B cell (primary cell): ENCODE data around the gene FSTL5. TPM values are rescaled to one million over a fixed set of nuclear protein-coding genes. Genes with fewer than 3 reads are reported as not detected.

ENCODE experiments used
- ATAC-seq: fragments of 200-7000 bp; cut with Tn5 transposase; one replicate; pipeline ENCODE4 v1.10.0; 2021; ENCODE audit warnings: low read depth, mild to moderate bottlenecking, moderate number of reproducible peaks, moderate library complexity
- CTCF ChIA-PET: fragments of 350-600 bp; sonication (Branson Sonifier 250); formaldehyde crosslinking; loops from one replicate; lab custom pipeline; 2021; ENCODE audit warnings: antibody characterized with exemption, inconsistent platforms; lab: Charles Lee
- POLR2A ChIA-PET: fragments of 350-600 bp; sonication (Branson Sonifier 250); formaldehyde crosslinking; loops from one replicate; lab custom pipeline; 2021; ENCODE audit warnings: antibody characterized with exemption; lab: Charles Lee
- DNase-seq: peaks from one replicate; pipeline ENCODE4 v3.0.0; 2013
- H2AFZ ChIP-seq: 2 replicates; pipeline ENCODE4 v1.6.1; 2012; ENCODE audit warnings: mild to moderate bottlenecking, low read depth, low read length; ENCODE audit not compliant: insufficient read depth, poor library complexity, severe bottlenecking
- H3K27ac ChIP-seq, 2 donors: 1 replicate in 1 of 2; 2 replicates in 1 of 2; pipeline ENCODE4 v1.5.1; 2012 to 2013; ENCODE audit warnings: low read length in 2 of 2, mild to moderate bottlenecking in 2 of 2, moderate library complexity in 1 of 2
- H3K27me3 ChIP-seq, 4 experiments: fragments of 200-600 bp in 1 of 4; sonication (generic) in 1 of 4; replicated peaks in 1 of 4; 1 replicate in 2 of 4; 2 replicates in 2 of 4; pipeline versions ENCODE4 v1.6.1 to v1.7.0; 2013 to 2016; ENCODE audit warnings: low read length in 3 of 4, mild to moderate bottlenecking in 2 of 4, mixed read lengths in 1 of 4, moderate library complexity in 1 of 4; ENCODE audit not compliant: insufficient read depth in 4 of 4, control insufficient read depth in 3 of 4; ENCODE audit errors: control extremely low read depth in 1 of 4
- H3K36me3 ChIP-seq, 2 experiments: replicated peaks in 1 of 2; 1 replicate in 1 of 2; 2 replicates in 1 of 2; pipeline versions ENCODE4 v1.6.1 to v1.7.1; 2013; ENCODE audit warnings: low read length in 1 of 2; ENCODE audit not compliant: insufficient read depth in 2 of 2, control insufficient read depth in 1 of 2; ENCODE audit errors: control extremely low read depth in 1 of 2, extremely low read depth in 1 of 2
- H3K4me1 ChIP-seq, 2 donors: fragments of 200-600 bp in 1 of 2; sonication (generic) in 1 of 2; 1 replicate in 1 of 2; 2 replicates in 1 of 2; pipeline versions ENCODE4 v1.5.1 to v1.6.1; 2013 to 2017; ENCODE audit warnings: low read length in 2 of 2; ENCODE audit not compliant: control insufficient read depth in 2 of 2, insufficient read depth in 2 of 2
- H3K4me2 ChIP-seq: replicated peaks from 2 replicates; pipeline ENCODE3; 2012; ENCODE audit warnings: mild to moderate bottlenecking, low read depth, low read length; ENCODE audit not compliant: poor library complexity, severe bottlenecking
- H3K4me3 ChIP-seq, 5 experiments: fragments of 200-600 bp in 1 of 5; sonication (generic) in 1 of 5; 1 replicate in 3 of 5; 2 replicates in 2 of 5; pipeline versions ENCODE4 v1.5.1 to v1.7.0; 2011 to 2016; ENCODE audit warnings: low read length in 4 of 5, mild to moderate bottlenecking in 4 of 5, low read depth in 2 of 5, control low read depth in 1 of 5, moderate library complexity in 1 of 5; ENCODE audit not compliant: insufficient read depth in 1 of 5; ENCODE audit errors: control extremely low read depth in 1 of 5, extremely low read depth in 1 of 5
- H3K79me2 ChIP-seq: fragments of 200-600 bp; sonication (generic); one replicate; pipeline ENCODE4 v1.6.0; 2016; ENCODE audit warnings: low read length; ENCODE audit not compliant: control insufficient read depth, insufficient read depth
- H3K9ac ChIP-seq: fragments of 200-600 bp; sonication (generic); 2 replicates; pipeline ENCODE4 v1.6.1; 2017; ENCODE audit warnings: mild to moderate bottlenecking, low read length, moderate library complexity
- H3K9me3 ChIP-seq, 3 donors: one replicate each; pipeline versions ENCODE4 v1.6.1 to v1.7.1; 2013; ENCODE audit warnings: low read length in 2 of 3; ENCODE audit not compliant: control insufficient read depth in 2 of 3, insufficient read depth in 1 of 3; ENCODE audit errors: control extremely low read depth in 1 of 3
- H4K20me1 ChIP-seq: 2 replicates; pipeline ENCODE4 v1.6.0; 2012; ENCODE audit warnings: mild to moderate bottlenecking, low read length; ENCODE audit not compliant: insufficient read depth, control insufficient read depth, poor library complexity, severe bottlenecking
- H3K27ac Mint-ChIP-seq: one replicate; pipeline ENCODE4 v1.8.0; 2021; ENCODE audit warnings: mixed read lengths
- H3K27me3 Mint-ChIP-seq: one replicate; pipeline ENCODE4 v1.8.0; 2021; ENCODE audit warnings: mixed read lengths
- H3K4me1 Mint-ChIP-seq: one replicate; pipeline ENCODE4 v1.8.0; 2021; ENCODE audit warnings: mixed read lengths
- H3K4me3 Mint-ChIP-seq: one replicate; pipeline ENCODE4 v1.8.0; 2021; ENCODE audit warnings: mixed read lengths
- H3K9me3 Mint-ChIP-seq: one replicate; pipeline ENCODE4 v1.8.0; 2022; ENCODE audit warnings: mixed read lengths; ENCODE audit not compliant: insufficient read depth
- CTCF ChIP-seq: fragments of 200-600 bp; IDR thresholded peaks from one replicate; pipeline ENCODE4 v1.8.0; 2022; ENCODE audit warnings: antibody characterized with exemption, mild to moderate bottlenecking
- EZH2 ChIP-seq: IDR thresholded peaks from 2 replicates; pipeline ENCODE4 v1.6.1; 2012; ENCODE audit warnings: borderline replicate concordance, low read depth, mild to moderate bottlenecking, moderate library complexity, low read length; ENCODE audit not compliant: insufficient read depth, poor library complexity, severe bottlenecking
- WGBS: methylation state at CpG from one replicate; pipeline ENCODE4 v1.1.5; 2013; ENCODE audit warnings: missing lambda C conversion rate; ENCODE audit not compliant: insufficient coverage; 5-methylcytosine and 5-hydroxymethylcytosine counted together
- intact Hi-C: fragments of 100-400 bp; cut with micrococcal nuclease; formaldehyde crosslinking; loops from one replicate; pipeline ENCODE4 v1.10.0; 2022
- polyA plus RNA-seq: library from polyadenylated mRNA; depleted of rRNA; stranded (reverse); fragments of >200 nt; gene quantifications from 2 replicates; pipeline ENCODE4 v1.2.3, GENCODE V29; 2012
- total RNA-seq, 2 donors: library from RNA; stranded (reverse); fragments of 120-200 nt in 1 of 2; gene quantifications; 1 replicate in 1 of 2; 2 replicates in 1 of 2; pipeline versions ENCODE4 v1.2.3 to v1.2.4, GENCODE V29; 2013 to 2022

Gene FSTL5
- total and polyA plus RNA-seq, 2 donors (not counting 1 experiment from before 2014, with no cell fraction given): not detected

GRCh38 chr4:161522031-161522430, 641.8 kb downstream of the FSTL5 start:
- Histone ChIP-seq H3K79me2 (no peaks in the 10 kb centered on the region), H3K4me2 (no peak overlapping the region), H3K9ac (no peak overlapping the region), H3K4me3 (no peak overlapping the region), H3K36me3 (no peaks in the 10 kb centered on the region), H4K20me1 (no peaks in the 10 kb centered on the region), H3K27me3 (no peaks in the 10 kb centered on the region), H2AFZ (no peak overlapping the region), H3K4me1 (no peaks in the 10 kb centered on the region), H3K9me3 (no peaks in the 10 kb centered on the region), H3K27ac (no peak overlapping the region)
- H3K27me3 Mint-ChIP-seq: no peaks in the 10 kb centered on the region
- no peak overlapping the region for H3K4me3 Mint-ChIP-seq
- H3K9me3 Mint-ChIP-seq: peaks cover 5% of the 10 kb centered on the region
- ChIA-PET POLR2A (no interaction called here), CTCF (no interaction called here)
- no peak for TF ChIP-seq EZH2
- TF ChIP-seq CTCF: no peak
- H3K4me1 Mint-ChIP-seq: no peaks in the 10 kb centered on the region
- no CpG with 5 or more reads among the region's 3 CpGs for WGBS
- intact Hi-C loops: no loop called here
- DNase-seq (no peak), ATAC-seq (no peak)
- no peak overlapping the region for H3K27ac Mint-ChIP-seq

GRCh38 chr4:161519611-161520010, 644.2 kb downstream of the FSTL5 start:
- Mint-ChIP-seq H3K4me1 (no peaks in the 10 kb centered on the region), H3K27me3 (no peaks in the 10 kb centered on the region), H3K27ac (no peak overlapping the region), H3K4me3 (no peak overlapping the region), H3K9me3 (peaks cover 5% of the 10 kb centered on the region)
- ATAC-seq: no peak
- WGBS: no CpG with 5 or more reads among the region's 2 CpGs
- Histone ChIP-seq H3K4me2 (no peak overlapping the region), H3K27me3 (no peaks in the 10 kb centered on the region), H3K4me1 (no peaks in the 10 kb centered on the region), H3K36me3 (no peaks in the 10 kb centered on the region), H3K4me3 (no peak overlapping the region), H3K79me2 (no peaks in the 10 kb centered on the region), H3K9me3 (no peaks in the 10 kb centered on the region), H2AFZ (no peak overlapping the region), H3K27ac (no peak overlapping the region), H3K9ac (no peak overlapping the region), H4K20me1 (no peaks in the 10 kb centered on the region)
- intact Hi-C loops: no loop called here
- TF ChIP-seq CTCF: no peak
- TF ChIP-seq EZH2: no peak
- DNase-seq: no peak
- ChIA-PET CTCF (no interaction called here), POLR2A (no interaction called here)
